ENCODE measurements around the gene ARPC5L.

ARPC5L gene

GRCh38 chr9:124897570-124898460, 35.9 kb downstream of the ARPC5L start:
- TF ChIP-seq CTCF (IDR thresholded peaks at IDR 0.05; ENCODE audit: insufficient read depth, low read length, missing control alignments): no peak
- DNase-seq (ENCODE audit: low read depth, low spot score): no peak
- ChIA-PET CTCF (interaction anchor here (1.2 to 4.2 kb wide), 2 partner anchors 37 to 125 kb away, joined by 3 to 29 read pairs; partner anchors contain the start of gene NR6A1), POLR2A (no interaction called here)
- H3K4me3 ChIP-seq (ENCODE audit: low read depth, low read length): no peak overlapping the region

- no peak for TF ChIP-seq CTCF (IDR thresholded peaks at IDR 0.05; ENCODE audit: insufficient read depth, low read length, missing control alignments)
- CTCF ChIA-PET: interaction anchor here (1.2 to 4.2 kb wide), 2 partner anchors 9 to 127 kb away, joined by 3 to 29 read pairs; partner anchors contain the start of gene NR6A1
- DNase-seq (ENCODE audit: low read depth, low spot score): no peak
- H3K4me3 ChIP-seq (ENCODE audit: low read depth, low read length): no peak overlapping the region
- POLR2A ChIA-PET: no interaction called here
These were observed 37.9 kb downstream of the ARPC5L start for GRCh38 chr9:124899845-124900244.

GRCh38 chr9:124906966-124907365, 45.0 kb downstream of the ARPC5L start:
- CTCF ChIA-PET: no interaction called here
- POLR2A ChIA-PET: no interaction called here

DNA sequence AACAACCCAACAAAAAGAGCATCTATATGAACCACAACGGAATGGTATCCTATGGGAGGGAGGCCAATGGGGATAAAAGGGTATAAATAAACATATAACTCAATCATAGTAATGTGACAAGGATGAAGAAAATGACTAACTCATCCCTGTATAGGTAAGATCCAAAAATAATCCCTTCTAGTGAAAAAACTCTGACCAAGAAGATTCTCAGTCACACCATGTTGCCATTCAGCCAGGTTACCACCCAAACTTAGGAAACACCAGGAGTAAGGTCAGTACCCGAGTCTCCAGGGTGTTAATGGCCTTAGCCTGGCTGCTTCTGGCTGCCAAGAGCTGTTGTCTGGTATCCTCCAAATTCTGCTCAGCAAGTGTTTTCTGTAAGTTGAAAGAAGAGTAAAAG, 46.2 kb downstream of the ARPC5L start:
- TF ChIP-seq CTCF (IDR thresholded peaks at IDR 0.05; ENCODE audit: insufficient read depth, low read length, missing control alignments): no peak
- no peak overlapping the region for H3K4me3 ChIP-seq (ENCODE audit: low read depth, low read length)
- ChIA-PET CTCF (interaction anchor here (0.6 to 1.0 kb wide), 3 partner anchors 21 to 133 kb away, joined by 3 read pairs; no protein-coding TSS in a partner anchor), POLR2A (no interaction called here)
- no peak for DNase-seq (ENCODE audit: low read depth, low spot score)

More at GRCh38 chr9:124906966-124907365, 45.0 kb downstream of the ARPC5L start:
- no peak for TF ChIP-seq CTCF (IDR thresholded peaks at IDR 0.05; ENCODE audit: insufficient read depth, low read length, missing control alignments)
- no peak overlapping the region for H3K4me3 ChIP-seq (ENCODE audit: low read depth, low read length)
- no peak for DNase-seq (ENCODE audit: low read depth, low spot score)

DNA sequence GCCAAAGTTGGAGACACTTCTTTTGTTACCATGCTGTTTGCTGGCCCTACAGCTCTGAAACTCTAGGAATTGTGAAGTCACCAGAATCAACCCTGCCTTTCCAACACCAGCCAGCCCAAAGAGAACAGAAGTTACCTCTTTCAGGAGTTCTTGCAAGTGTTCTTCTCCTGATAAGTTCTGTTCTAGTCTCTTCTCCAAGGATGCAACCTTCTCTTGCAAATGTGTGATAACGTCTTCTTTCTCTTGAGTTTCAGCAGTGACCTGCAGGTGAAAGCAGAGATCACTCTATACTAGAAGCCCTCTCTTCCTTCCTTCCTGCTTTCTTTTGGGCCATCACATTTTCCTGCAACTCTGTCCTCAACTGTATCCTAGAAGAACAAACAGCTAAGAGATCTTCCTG, 49.8 kb downstream of the ARPC5L start:
- H3K4me3 ChIP-seq (ENCODE audit: low read depth, low read length): no peak overlapping the region
- no peak for DNase-seq (ENCODE audit: low read depth, low spot score)
- POLR2A ChIA-PET: no interaction called here
- CTCF ChIA-PET: interaction anchor here (1.3 to 1.7 kb wide), 2 partner anchors 10 to 17 kb away, joined by 4 to 5 read pairs; no protein-coding TSS in a partner anchor
- TF ChIP-seq CTCF (IDR thresholded peaks at IDR 0.05; ENCODE audit: insufficient read depth, low read length, missing control alignments): no peak

- no peak for DNase-seq (ENCODE audit: low read depth, low spot score)
- CTCF ChIA-PET: interaction anchor here (0.8 kb wide), 1 partner anchor 10 kb away, joined by 3 read pairs; no protein-coding TSS in a partner anchor
- H3K4me3 ChIP-seq (ENCODE audit: low read depth, low read length): no peak overlapping the region
- TF ChIP-seq CTCF (IDR thresholded peaks at IDR 0.05; ENCODE audit: insufficient read depth, low read length, missing control alignments): no peak
- POLR2A ChIA-PET: no interaction called here
These were observed 51.4 kb downstream of the ARPC5L start for GRCh38 chr9:124913378-124913777.
